ENCODE measurements around the gene CYYR1. TPM values are rescaled to one million over a fixed set of nuclear protein-coding genes. Genes with fewer than 3 reads are reported as not detected.
A peak's percentile ranks its signal among the peaks of the same experiment; 100 is the strongest.

The CYYR1 gene
- total RNA-seq, 1 donor from 2014 or later = 3.7 TPM

DNA sequence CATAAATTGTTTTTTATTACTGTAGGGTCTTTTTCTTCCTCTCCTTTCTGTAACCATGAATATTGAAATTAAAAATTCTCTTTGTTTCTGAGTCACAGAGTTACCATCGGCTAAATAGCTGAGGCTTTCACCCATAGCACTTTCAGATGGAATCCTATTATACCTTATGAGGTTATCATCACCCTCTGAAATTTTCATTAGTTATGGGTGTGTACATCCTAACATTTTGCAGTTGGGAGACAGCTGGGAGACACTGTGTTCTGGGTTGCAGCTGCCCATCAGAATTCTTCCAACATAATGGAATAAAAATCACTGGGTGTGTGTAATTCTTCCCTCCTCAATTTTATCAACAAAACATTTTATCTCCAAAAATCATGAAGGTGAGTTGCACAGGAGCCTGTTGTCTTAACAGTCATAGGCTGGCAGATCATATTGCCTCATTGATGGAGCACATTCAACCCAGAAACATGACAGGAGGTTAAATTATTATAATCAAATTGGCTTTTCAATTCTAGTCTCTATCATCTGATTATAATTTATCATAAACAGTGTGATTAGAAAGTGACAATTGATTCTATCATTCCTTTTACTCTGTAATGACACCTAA, 17.4 kb downstream of the CYYR1 start:
- H3K4me3 ChIP-seq (ENCODE audit: low read depth, low read length) = no peak overlapping the region
- TF ChIP-seq, protein P1, sequence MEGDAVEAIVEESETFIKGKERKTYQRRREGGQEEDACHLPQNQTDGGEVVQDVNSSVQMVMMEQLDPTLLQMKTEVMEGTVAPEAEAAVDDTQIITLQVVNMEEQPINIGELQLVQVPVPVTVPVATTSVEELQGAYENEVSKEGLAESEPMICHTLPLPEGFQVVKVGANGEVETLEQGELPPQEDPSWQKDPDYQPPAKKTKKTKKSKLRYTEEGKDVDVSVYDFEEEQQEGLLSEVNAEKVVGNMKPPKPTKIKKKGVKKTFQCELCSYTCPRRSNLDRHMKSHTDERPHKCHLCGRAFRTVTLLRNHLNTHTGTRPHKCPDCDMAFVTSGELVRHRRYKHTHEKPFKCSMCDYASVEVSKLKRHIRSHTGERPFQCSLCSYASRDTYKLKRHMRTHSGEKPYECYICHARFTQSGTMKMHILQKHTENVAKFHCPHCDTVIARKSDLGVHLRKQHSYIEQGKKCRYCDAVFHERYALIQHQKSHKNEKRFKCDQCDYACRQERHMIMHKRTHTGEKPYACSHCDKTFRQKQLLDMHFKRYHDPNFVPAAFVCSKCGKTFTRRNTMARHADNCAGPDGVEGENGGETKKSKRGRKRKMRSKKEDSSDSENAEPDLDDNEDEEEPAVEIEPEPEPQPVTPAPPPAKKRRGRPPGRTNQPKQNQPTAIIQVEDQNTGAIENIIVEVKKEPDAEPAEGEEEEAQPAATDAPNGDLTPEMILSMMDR (conservative IDR thresholded peaks at IDR 0.05; ENCODE audit: low read depth, low read length) = no peak
- no peak for DNase-seq (ENCODE audit: low read depth)

DNA sequence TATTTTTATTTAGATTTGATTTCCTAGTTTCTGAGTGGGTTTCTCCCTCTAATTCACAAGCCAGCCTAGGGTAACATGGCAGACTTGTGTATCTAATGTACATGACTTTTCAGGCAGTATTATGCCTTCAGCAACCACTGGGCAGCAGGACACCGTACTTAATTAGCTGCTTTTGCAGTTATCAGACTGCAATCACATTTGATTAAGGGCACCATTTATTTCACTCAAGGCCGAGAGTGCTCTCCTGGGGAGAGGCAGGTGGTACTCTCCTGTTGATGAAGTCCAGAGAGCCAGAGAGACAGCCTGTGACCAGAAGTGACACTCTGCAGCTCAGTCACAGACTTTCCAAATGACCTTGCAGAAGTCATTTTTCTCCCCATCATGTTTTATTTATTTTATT, 18.7 kb downstream of the CYYR1 start:
- TF ChIP-seq, protein P1 (conservative IDR thresholded peaks at IDR 0.05; ENCODE audit: low read depth, low read length) = no peak
- H3K4me3 ChIP-seq (ENCODE audit: low read depth, low read length) = no peak overlapping the region
- DNase-seq (ENCODE audit: low read depth) = no peak

DNA sequence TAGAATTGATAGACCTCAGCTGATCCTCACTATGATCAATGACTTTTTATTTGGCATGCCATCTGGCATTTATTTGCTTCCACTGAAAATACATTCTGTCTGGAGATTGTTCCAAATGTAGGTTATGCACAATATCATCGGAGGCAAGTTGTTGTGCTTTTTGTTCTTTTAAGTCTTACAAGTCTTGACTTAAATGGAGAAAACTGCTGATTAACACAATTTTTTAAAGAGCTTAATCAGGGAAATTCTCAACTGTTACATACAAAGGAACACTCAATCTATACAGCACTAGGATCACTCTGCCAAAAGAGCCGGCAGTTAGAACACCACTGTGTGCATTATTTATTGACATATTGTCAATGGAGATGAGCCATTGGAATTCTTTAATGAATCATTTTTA, 19.2 kb downstream of the CYYR1 start:
- TF ChIP-seq, protein P1 (conservative IDR thresholded peaks at IDR 0.05; ENCODE audit: low read depth, low read length) = no peak
- H3K4me3 ChIP-seq (ENCODE audit: low read depth, low read length) = no peak overlapping the region
- DNase-seq (ENCODE audit: low read depth) = no peak

DNA sequence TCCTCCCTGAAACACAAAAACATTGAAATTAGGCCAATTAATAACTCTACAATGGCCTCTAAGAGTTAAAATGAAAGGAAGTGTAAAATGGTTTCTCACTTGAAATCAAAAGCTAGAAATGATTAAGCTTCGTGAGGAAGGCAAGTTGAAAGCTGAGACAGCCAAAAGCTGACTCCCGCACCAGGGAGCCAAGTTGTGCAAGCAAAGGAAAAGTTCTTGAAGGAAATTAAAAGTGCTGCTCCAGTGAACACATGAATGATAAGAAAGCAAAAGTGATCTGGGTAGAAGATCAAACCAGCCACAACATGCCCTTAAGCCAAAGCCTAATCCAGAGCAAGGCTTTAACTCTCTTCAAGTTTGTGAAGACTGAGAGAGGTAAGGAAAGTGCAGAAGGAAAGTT, 22.8 kb downstream of the CYYR1 start:
- TF ChIP-seq, protein P1 (conservative IDR thresholded peaks at IDR 0.05; ENCODE audit: low read depth, low read length) = no peak
- peak overlapping the region; percentile 1 for H3K4me3 ChIP-seq (ENCODE audit: low read depth, low read length)
- peak; percentile 23 for DNase-seq (ENCODE audit: low read depth)

DNA sequence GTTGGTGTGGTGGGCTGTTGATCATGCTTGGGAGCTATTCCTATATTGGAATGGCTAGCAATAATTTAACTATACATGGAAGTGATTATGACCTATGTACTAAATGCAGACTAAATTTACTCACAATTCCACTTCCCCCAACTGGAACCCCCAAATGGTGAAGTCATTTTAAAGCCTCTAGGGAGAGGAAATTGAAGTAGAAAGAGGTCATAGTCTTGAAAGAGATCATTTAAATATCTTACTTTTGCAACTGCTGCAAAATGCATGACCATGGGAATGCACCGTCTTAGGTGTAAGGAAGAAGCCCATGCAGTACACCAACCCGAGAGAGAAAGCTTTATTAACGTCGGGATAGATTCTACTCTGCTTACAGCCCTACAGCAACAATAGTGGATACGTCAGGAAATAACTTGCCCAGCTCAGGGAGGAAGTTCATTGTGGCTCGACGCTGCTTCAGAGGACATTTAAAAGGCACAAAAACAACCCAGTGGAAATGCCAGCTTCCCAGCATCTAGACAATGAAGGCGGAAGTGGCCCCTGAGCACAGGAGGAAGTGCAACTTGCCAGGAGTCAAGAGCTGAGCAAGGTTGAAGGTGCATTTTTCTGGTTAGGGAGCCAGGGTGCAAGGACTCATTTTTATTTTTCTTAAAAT, 26.5 kb downstream of the CYYR1 start:
- DNase-seq (ENCODE audit: low read depth) = no peak
- no peak overlapping the region for H3K4me3 ChIP-seq (ENCODE audit: low read depth, low read length)
- TF ChIP-seq, protein P1 (conservative IDR thresholded peaks at IDR 0.05; ENCODE audit: low read depth, low read length) = no peak

DNA sequence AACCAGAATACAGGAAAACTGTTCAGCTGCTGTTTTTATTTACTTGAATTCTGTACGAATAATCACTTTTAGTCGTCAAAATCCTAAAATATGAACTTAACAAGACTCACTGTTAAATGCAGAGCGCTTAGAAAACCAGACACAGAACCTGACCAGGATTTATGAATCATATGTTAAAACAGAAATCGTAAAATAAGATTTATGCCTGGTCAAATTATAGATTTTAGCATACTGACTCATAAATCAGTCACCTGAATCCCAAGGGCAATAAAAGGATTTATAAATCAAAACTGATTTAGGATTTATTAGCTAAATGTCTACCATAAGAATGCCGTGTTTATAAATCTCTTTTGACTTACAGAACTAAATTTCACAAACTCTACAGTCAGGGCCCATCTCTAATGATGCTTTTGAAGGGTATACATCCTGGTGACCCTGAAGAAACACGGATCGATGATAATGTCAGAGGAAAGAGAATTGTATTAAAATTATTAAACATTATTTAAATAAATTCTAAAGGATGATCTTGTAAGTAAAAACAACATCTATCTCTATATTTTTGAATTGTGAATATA, 28.8 kb downstream of the CYYR1 start:
- no peak for DNase-seq (ENCODE audit: low read depth)
- TF ChIP-seq, protein P1 (conservative IDR thresholded peaks at IDR 0.05; ENCODE audit: low read depth, low read length) = no peak
- no peak overlapping the region for H3K4me3 ChIP-seq (ENCODE audit: low read depth, low read length)

Data from epithelial cell of proximal tubule (primary cell).